ENCODE measurements around the gene ARHGEF28.

ARHGEF28 gene

DNA sequence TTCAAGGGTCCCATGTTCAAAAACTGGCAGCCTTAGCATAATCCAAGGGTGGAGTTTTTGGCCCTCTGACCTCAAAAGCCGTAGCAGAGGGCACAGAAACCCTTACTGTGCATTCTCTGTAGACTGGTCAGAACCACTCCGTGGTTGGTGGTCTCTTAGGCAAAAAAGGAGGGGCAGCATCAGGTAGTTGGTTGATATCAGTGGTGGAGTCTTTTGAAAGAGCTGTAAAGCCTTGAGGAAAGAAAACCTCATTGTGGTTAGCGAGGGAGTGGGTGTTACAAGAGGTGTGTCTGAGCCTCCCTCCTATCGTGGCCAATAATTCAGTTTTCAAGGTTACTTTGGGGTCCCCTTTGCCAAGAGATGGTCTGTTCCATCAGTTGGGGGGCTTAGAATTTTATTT, 40.9 kb downstream of the ARHGEF28 start:
- no peaks in the 10 kb centered on the region for H3K79me1 ChIP-seq (ENCODE audit: low read length)
- H2BK120ac ChIP-seq (ENCODE audit: low read depth, low read length), result no peak overlapping the region
- no peak overlapping the region for H4K5ac ChIP-seq (ENCODE audit: low read length)
- H3K18ac ChIP-seq (ENCODE audit: low read length), result no peak overlapping the region
- no peak overlapping the region for H3K56ac ChIP-seq (ENCODE audit: low read length)
- H2AK5ac ChIP-seq (ENCODE audit: low read length), result no peak overlapping the region
- no peak for DNase-seq
- no peak overlapping the region for H3K4me3 ChIP-seq (ENCODE audit: low read length)
- no peak overlapping the region for H4K8ac ChIP-seq (ENCODE audit: low read depth, low read length)
- H3K27ac ChIP-seq (ENCODE audit: low read depth, low read length), result no peak overlapping the region
- H3K36me3 ChIP-seq (ENCODE audit: control insufficient read depth, insufficient read depth, low read length), result no peaks in the 10 kb centered on the region
- H3K4me1 ChIP-seq (ENCODE audit: control insufficient read depth, low read depth, low read length), result no peaks in the 10 kb centered on the region
- H3K4ac ChIP-seq (ENCODE audit: low read depth, low read length), result no peak overlapping the region
- no peak overlapping the region for H3K9ac ChIP-seq (ENCODE audit: low read length)
- H3K79me2 ChIP-seq (ENCODE audit: control insufficient read depth, insufficient read depth, low read length), result no peaks in the 10 kb centered on the region
- no peak overlapping the region for H3K4me2 ChIP-seq (ENCODE audit: low read length)
- no peaks in the 10 kb centered on the region for H3K27me3 ChIP-seq (ENCODE audit: insufficient read depth, low read length, poor library complexity)
- no CpG with 5 or more reads among the region's 4 CpGs for WGBS (ENCODE audit: extremely low coverage, insufficient coverage, low lambda C conversion rate)
- no peak overlapping the region for H3K23ac ChIP-seq (ENCODE audit: low read length)
- H2BK15ac ChIP-seq (replicated peaks; ENCODE audit: low read depth), result no peak overlapping the region
- H2BK5ac ChIP-seq (ENCODE audit: low read length), result no peak overlapping the region

DNA sequence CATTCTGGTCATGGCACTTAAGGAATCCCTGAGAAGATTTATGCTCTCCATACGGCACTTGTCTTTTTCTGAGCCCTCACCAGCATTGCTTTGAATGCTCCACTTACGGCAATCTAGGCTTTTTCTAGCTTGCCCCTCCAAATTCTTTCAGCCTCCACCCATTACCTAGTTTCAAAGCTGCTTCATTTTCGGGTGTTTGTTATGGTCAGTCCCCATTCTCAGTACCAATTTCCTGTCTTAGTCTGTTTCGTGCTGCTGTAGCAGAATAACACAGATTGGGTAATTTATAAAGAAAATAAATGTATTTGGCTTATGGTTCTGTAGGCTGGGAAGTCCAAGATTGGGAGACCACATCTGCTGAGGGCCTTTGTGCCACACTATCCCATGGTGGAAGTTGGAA, 42.0 kb downstream of the ARHGEF28 start:
- H4K5ac ChIP-seq (ENCODE audit: low read length), result no peak overlapping the region
- H3K79me1 ChIP-seq (ENCODE audit: low read length), result no peaks in the 10 kb centered on the region
- H3K27me3 ChIP-seq (ENCODE audit: insufficient read depth, low read length, poor library complexity), result no peaks in the 10 kb centered on the region
- H2BK5ac ChIP-seq (ENCODE audit: low read length), result no peak overlapping the region
- H3K4me1 ChIP-seq (ENCODE audit: control insufficient read depth, low read depth, low read length), result no peaks in the 10 kb centered on the region
- H2BK120ac ChIP-seq (ENCODE audit: low read depth, low read length), result no peak overlapping the region
- DNase-seq, result no peak
- H3K4me3 ChIP-seq (ENCODE audit: low read length), result no peak overlapping the region
- H3K18ac ChIP-seq (ENCODE audit: low read length), result no peak overlapping the region
- H2BK15ac ChIP-seq (replicated peaks; ENCODE audit: low read depth), result no peak overlapping the region
- no peak overlapping the region for H3K9ac ChIP-seq (ENCODE audit: low read length)
- no peak overlapping the region for H3K4me2 ChIP-seq (ENCODE audit: low read length)
- no peaks in the 10 kb centered on the region for H3K36me3 ChIP-seq (ENCODE audit: control insufficient read depth, insufficient read depth, low read length)
- no CpG with 5 or more reads among the region's 4 CpGs for WGBS (ENCODE audit: extremely low coverage, insufficient coverage, low lambda C conversion rate)
- H3K4ac ChIP-seq (ENCODE audit: low read depth, low read length), result no peak overlapping the region
- H3K27ac ChIP-seq (ENCODE audit: low read depth, low read length), result no peak overlapping the region
- no peak overlapping the region for H3K23ac ChIP-seq (ENCODE audit: low read length)
- no peak overlapping the region for H2AK5ac ChIP-seq (ENCODE audit: low read length)
- H3K79me2 ChIP-seq (ENCODE audit: control insufficient read depth, insufficient read depth, low read length), result no peaks in the 10 kb centered on the region
- H4K8ac ChIP-seq (ENCODE audit: low read depth, low read length), result no peak overlapping the region
- H3K56ac ChIP-seq (ENCODE audit: low read length), result no peak overlapping the region

DNA sequence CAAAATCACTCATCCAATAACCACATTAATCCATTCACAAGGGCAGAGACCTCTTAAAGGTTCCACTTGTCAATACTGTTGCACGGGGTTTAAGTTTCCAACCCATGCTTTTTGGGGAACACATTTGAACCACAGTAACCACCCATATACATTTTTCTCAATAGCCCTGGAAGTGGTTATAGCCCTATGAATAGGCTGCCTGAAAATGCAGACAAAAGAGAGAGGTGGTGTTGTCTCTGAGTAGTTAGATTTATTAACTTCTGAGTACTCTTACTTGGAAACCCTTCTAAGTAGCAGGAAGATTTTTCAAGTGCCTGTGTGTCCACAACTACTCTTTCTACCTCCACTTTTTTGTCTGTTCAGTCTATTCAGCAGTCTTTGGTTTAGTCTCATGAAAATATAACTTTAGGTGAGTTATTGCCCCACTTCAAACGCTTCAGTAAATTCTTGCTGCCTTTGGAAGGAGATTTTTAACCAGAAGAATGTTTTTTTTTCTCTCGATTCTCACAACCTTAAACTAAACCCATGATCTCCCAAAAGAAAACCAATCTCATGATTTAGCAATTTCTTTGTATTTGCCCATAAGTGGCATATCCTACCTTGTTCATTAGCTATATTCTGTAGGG, 42.6 kb downstream of the ARHGEF28 start:
- Histone ChIP-seq H2BK15ac (replicated peaks; ENCODE audit: low read depth) (no peak overlapping the region), H3K27me3 (ENCODE audit: insufficient read depth, low read length, poor library complexity) (no peaks in the 10 kb centered on the region), H3K79me1 (ENCODE audit: low read length) (no peaks in the 10 kb centered on the region), H3K18ac (ENCODE audit: low read length) (no peak overlapping the region), H3K36me3 (ENCODE audit: control insufficient read depth, insufficient read depth, low read length) (no peaks in the 10 kb centered on the region), H3K4ac (ENCODE audit: low read depth, low read length) (no peak overlapping the region), H4K8ac (ENCODE audit: low read depth, low read length) (no peak overlapping the region), H3K79me2 (ENCODE audit: control insufficient read depth, insufficient read depth, low read length) (no peaks in the 10 kb centered on the region), H3K56ac (ENCODE audit: low read length) (no peak overlapping the region), H2BK120ac (ENCODE audit: low read depth, low read length) (no peak overlapping the region), H3K27ac (ENCODE audit: low read depth, low read length) (no peak overlapping the region), H3K4me2 (ENCODE audit: low read length) (no peak overlapping the region), H2BK5ac (ENCODE audit: low read length) (no peak overlapping the region), H3K9ac (ENCODE audit: low read length) (no peak overlapping the region), H3K4me3 (ENCODE audit: low read length) (no peak overlapping the region), H3K23ac (ENCODE audit: low read length) (no peak overlapping the region), H4K5ac (ENCODE audit: low read length) (no peak overlapping the region), H2AK5ac (ENCODE audit: low read length) (no peak overlapping the region), H3K4me1 (ENCODE audit: control insufficient read depth, low read depth, low read length) (no peaks in the 10 kb centered on the region)
- WGBS (ENCODE audit: extremely low coverage, insufficient coverage, low lambda C conversion rate), result no CpG with 5 or more reads among the region's 3 CpGs
- DNase-seq, result no peak

DNA sequence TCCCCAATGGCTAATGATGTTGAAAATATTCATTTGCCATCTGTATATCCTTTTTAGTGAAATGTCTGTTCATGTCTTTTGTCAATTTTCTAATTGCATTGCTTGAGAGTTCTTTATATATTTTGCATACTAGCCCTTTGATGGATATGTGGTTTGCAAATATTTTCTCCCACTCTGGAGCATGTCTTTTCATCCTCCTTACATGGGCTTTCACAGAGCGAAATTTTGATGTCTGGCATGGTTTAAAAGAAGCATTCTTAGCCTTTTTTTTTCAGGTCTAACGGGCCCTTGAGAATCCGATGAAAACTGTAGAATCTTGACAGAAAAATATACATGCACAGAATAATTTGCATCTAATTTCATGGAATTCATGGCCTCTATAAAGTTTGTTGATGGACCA, 44.7 kb downstream of the ARHGEF28 start:
- no peak overlapping the region for H4K8ac ChIP-seq (ENCODE audit: low read depth, low read length)
- H2BK15ac ChIP-seq (replicated peaks; ENCODE audit: low read depth), result no peak overlapping the region
- H3K56ac ChIP-seq (ENCODE audit: low read length), result no peak overlapping the region
- no peak overlapping the region for H3K18ac ChIP-seq (ENCODE audit: low read length)
- WGBS (ENCODE audit: extremely low coverage, insufficient coverage, low lambda C conversion rate), result no CpG with 5 or more reads among the region's 3 CpGs
- H2AK5ac ChIP-seq (ENCODE audit: low read length), result no peak overlapping the region
- no peak overlapping the region for H3K4me3 ChIP-seq (ENCODE audit: low read length)
- no peaks in the 10 kb centered on the region for H3K27me3 ChIP-seq (ENCODE audit: insufficient read depth, low read length, poor library complexity)
- no peak overlapping the region for H2BK120ac ChIP-seq (ENCODE audit: low read depth, low read length)
- no peaks in the 10 kb centered on the region for H3K36me3 ChIP-seq (ENCODE audit: control insufficient read depth, insufficient read depth, low read length)
- H3K27ac ChIP-seq (ENCODE audit: low read depth, low read length), result no peak overlapping the region
- H3K4me2 ChIP-seq (ENCODE audit: low read length), result no peak overlapping the region
- no peak overlapping the region for H3K9ac ChIP-seq (ENCODE audit: low read length)
- H3K4ac ChIP-seq (ENCODE audit: low read depth, low read length), result no peak overlapping the region
- no peaks in the 10 kb centered on the region for H3K79me2 ChIP-seq (ENCODE audit: control insufficient read depth, insufficient read depth, low read length)
- H2BK5ac ChIP-seq (ENCODE audit: low read length), result no peak overlapping the region
- no peak for DNase-seq
- no peaks in the 10 kb centered on the region for H3K4me1 ChIP-seq (ENCODE audit: control insufficient read depth, low read depth, low read length)
- no peaks in the 10 kb centered on the region for H3K79me1 ChIP-seq (ENCODE audit: low read length)
- no peak overlapping the region for H4K5ac ChIP-seq (ENCODE audit: low read length)
- H3K23ac ChIP-seq (ENCODE audit: low read length), result no peak overlapping the region

DNA sequence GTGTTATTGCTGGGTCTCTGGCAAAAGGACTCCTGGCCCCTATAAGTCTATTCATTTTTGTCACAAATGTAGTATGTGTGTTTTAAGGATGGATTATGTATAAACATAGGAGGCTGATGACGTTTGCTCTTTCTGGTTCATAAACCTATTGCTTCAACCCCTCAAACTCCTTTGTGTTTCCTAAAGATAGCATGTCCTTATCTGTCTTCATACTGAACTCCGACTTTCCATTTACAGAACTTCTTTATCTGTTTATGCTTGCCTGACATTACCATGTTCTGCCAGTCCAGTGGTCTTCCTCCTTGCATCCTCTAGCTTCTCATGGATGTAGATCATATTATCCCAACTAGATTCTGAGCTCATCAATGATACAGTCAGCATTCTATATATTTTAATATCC, 46.1 kb downstream of the ARHGEF28 start:
- H3K4me2 ChIP-seq (ENCODE audit: low read length), result no peak overlapping the region
- H3K4ac ChIP-seq (ENCODE audit: low read depth, low read length), result no peak overlapping the region
- H4K5ac ChIP-seq (ENCODE audit: low read length), result no peak overlapping the region
- H3K4me3 ChIP-seq (ENCODE audit: low read length), result no peak overlapping the region
- no peak overlapping the region for H4K8ac ChIP-seq (ENCODE audit: low read depth, low read length)
- no peak overlapping the region for H3K56ac ChIP-seq (ENCODE audit: low read length)
- H3K27me3 ChIP-seq (ENCODE audit: insufficient read depth, low read length, poor library complexity), result no peaks in the 10 kb centered on the region
- no peaks in the 10 kb centered on the region for H3K79me2 ChIP-seq (ENCODE audit: control insufficient read depth, insufficient read depth, low read length)
- H2BK15ac ChIP-seq (replicated peaks; ENCODE audit: low read depth), result no peak overlapping the region
- no peak overlapping the region for H3K23ac ChIP-seq (ENCODE audit: low read length)
- no peak for DNase-seq
- H2BK5ac ChIP-seq (ENCODE audit: low read length), result no peak overlapping the region
- WGBS (ENCODE audit: extremely low coverage, insufficient coverage, low lambda C conversion rate), result no CpG with 5 or more reads among the region's 2 CpGs
- no peak overlapping the region for H3K9ac ChIP-seq (ENCODE audit: low read length)
- no peaks in the 10 kb centered on the region for H3K79me1 ChIP-seq (ENCODE audit: low read length)
- no peak overlapping the region for H2AK5ac ChIP-seq (ENCODE audit: low read length)
- no peaks in the 10 kb centered on the region for H3K4me1 ChIP-seq (ENCODE audit: control insufficient read depth, low read depth, low read length)
- no peaks in the 10 kb centered on the region for H3K36me3 ChIP-seq (ENCODE audit: control insufficient read depth, insufficient read depth, low read length)
- H3K27ac ChIP-seq (ENCODE audit: low read depth, low read length), result no peak overlapping the region
- H3K18ac ChIP-seq (ENCODE audit: low read length), result no peak overlapping the region
- H2BK120ac ChIP-seq (ENCODE audit: low read depth, low read length), result no peak overlapping the region

DNA sequence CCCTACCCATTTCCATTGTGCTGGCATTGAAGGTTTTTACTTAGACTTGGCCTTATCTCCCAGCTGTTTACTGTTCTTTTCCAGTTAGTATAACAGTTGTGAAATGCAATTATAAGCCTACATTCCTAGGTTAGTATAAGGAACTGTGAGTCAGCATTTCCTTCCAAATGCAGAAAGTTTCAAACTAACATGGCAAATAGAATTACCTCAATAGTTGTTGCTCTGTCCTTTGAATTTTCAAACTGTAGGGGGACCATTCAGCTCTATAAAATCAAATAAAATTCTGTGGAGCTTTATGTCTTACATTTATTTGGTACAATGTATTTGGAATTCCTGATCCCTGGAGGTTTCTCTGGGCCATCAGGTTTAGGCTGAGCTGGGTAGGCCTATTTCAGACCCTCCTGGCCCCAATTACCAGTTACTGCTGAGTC, 47.2 kb downstream of the ARHGEF28 start:
- Histone ChIP-seq H3K36me3 (ENCODE audit: control insufficient read depth, insufficient read depth, low read length) (no peaks in the 10 kb centered on the region), H3K4me2 (ENCODE audit: low read length) (no peak overlapping the region), H3K79me2 (ENCODE audit: control insufficient read depth, insufficient read depth, low read length) (no peaks in the 10 kb centered on the region), H3K4ac (ENCODE audit: low read depth, low read length) (no peak overlapping the region), H3K4me1 (ENCODE audit: control insufficient read depth, low read depth, low read length) (no peaks in the 10 kb centered on the region), H4K8ac (ENCODE audit: low read depth, low read length) (no peak overlapping the region), H3K4me3 (ENCODE audit: low read length) (no peak overlapping the region), H3K56ac (ENCODE audit: low read length) (no peak overlapping the region), H3K23ac (ENCODE audit: low read length) (no peak overlapping the region), H2AK5ac (ENCODE audit: low read length) (no peak overlapping the region), H2BK120ac (ENCODE audit: low read depth, low read length) (no peak overlapping the region), H3K27me3 (ENCODE audit: insufficient read depth, low read length, poor library complexity) (no peaks in the 10 kb centered on the region), H2BK5ac (ENCODE audit: low read length) (no peak overlapping the region), H3K9ac (ENCODE audit: low read length) (no peak overlapping the region), H4K5ac (ENCODE audit: low read length) (no peak overlapping the region), H2BK15ac (replicated peaks; ENCODE audit: low read depth) (no peak overlapping the region), H3K79me1 (ENCODE audit: low read length) (no peaks in the 10 kb centered on the region), H3K18ac (ENCODE audit: low read length) (no peak overlapping the region), H3K27ac (ENCODE audit: low read depth, low read length) (no peak overlapping the region)
- DNase-seq, result peak; percentile 22
